HCT116 (cell line): ENCODE results near the gene CHCHD4. TPM values are rescaled to one million over a fixed set of nuclear protein-coding genes. Genes with fewer than 3 reads are reported as not detected.

ENCODE experiments used
- ATAC-seq: fragments of 200-7000 bp; cut with Tn5 transposase; 2 replicates; pipeline ENCODE4 v1.9.1; 2020; ENCODE audit warnings: mild to moderate bottlenecking, moderate library complexity
- BruUV-seq: library from RNA; stranded (reverse); fragments of 400-500 nt; replicated peaks from 2 replicates; lab custom pipeline; 2021; lab: Mats Ljungman, UMichigan
- CTCF ChIA-PET: fragments of 300-600 bp; sonication (Branson Sonifier 250); formaldehyde crosslinking; loops from one replicate; lab custom pipeline; 2021; ENCODE audit warnings: antibody characterized with exemption; lab: Charles Lee
- POLR2A ChIA-PET: fragments of 300-600, 350-600 bp; sonication (Branson Sonifier 250); formaldehyde crosslinking; loops from one replicate; lab custom pipeline; 2021; ENCODE audit warnings: antibody characterized with exemption; lab: Charles Lee
- RAD21 ChIA-PET, 2 experiments: fragments of 300-600 bp; sonication (Branson Sonifier 250); formaldehyde crosslinking; loops; one replicate each; lab custom pipeline; 2023; ENCODE audit warnings: low total read pairs in 2 of 2; ENCODE audit not compliant: uncharacterized antibody in 2 of 2, unreplicated experiment in 2 of 2, low non-redundant PET in 1 of 2; lab: Charles Lee
- DNase-seq: peaks from one replicate; pipeline ENCODE4 v3.0.0-alpha.2; 2010; ENCODE audit warnings: low read depth, low spot score
- H2AFZ ChIP-seq: fragments of 200-600 bp; shearing (Covaris generic), sonication (generic); 2 replicates; pipeline ENCODE4 v1.6.1; 2017; ENCODE audit warnings: low read depth, mixed run types, mixed read lengths, antibody characterized with exemption, low read length; ENCODE audit not compliant: poor library complexity, severe bottlenecking
- H3K27ac ChIP-seq: 2 replicates; pipeline ENCODE4 v1.5.1; 2012; ENCODE audit warnings: low read depth, low read length
- H3K27me3 ChIP-seq: fragments of 200-600 bp; sonication (generic); 2 replicates; pipeline ENCODE4 v1.6.1; 2016; ENCODE audit warnings: mixed run types, low read length, mixed read lengths; ENCODE audit not compliant: insufficient read depth
- H3K36me3 ChIP-seq, 2 experiments: fragments of 200-500 bp in 1 of 2; fragments of 200-600 bp in 1 of 2; sonication (Bioruptor generic) in 1 of 2; sonication (generic) in 1 of 2; 2 replicates each; pipeline versions ENCODE4 v1.5.1 to v1.6.1; 2014 to 2016; ENCODE audit warnings: low read length in 2 of 2, inconsistent platforms in 1 of 2, mixed read lengths in 1 of 2, mixed run types in 1 of 2; ENCODE audit not compliant: insufficient read depth in 2 of 2, control insufficient read depth in 1 of 2
- H3K4me1 ChIP-seq, 2 experiments: fragments of 200-600 bp in 1 of 2; sonication (generic) in 1 of 2; 2 replicates each; pipeline versions ENCODE4 v1.5.1 to v1.6.1; 2012 to 2017; ENCODE audit warnings: low read length in 2 of 2, inconsistent platforms in 1 of 2, mild to moderate bottlenecking in 1 of 2, mixed read lengths in 1 of 2, mixed run types in 1 of 2, moderate library complexity in 1 of 2; ENCODE audit not compliant: insufficient read depth in 2 of 2, control insufficient read depth in 1 of 2
- H3K4me2 ChIP-seq: fragments of 200-600 bp; sonication (generic); 2 replicates; pipeline ENCODE4 v1.6.1; 2017; ENCODE audit warnings: mixed run types, low read length, mixed read lengths
- H3K4me3 ChIP-seq, 2 experiments: fragments of 200-600 bp in 1 of 2; sonication (generic) in 1 of 2; replicated peaks in 1 of 2; 2 replicates each; pipeline ENCODE4 v1.5.1; 2011 to 2016; ENCODE audit warnings: low read length in 2 of 2, control low read depth in 1 of 2, low read depth in 1 of 2, mild to moderate bottlenecking in 1 of 2, mixed read lengths in 1 of 2, mixed run types in 1 of 2
- H3K79me2 ChIP-seq: fragments of 200-600 bp; sonication (generic); 2 replicates; pipeline ENCODE4 v1.6.1; 2017; ENCODE audit warnings: mild to moderate bottlenecking, mixed run types, low read length, moderate library complexity, mixed read lengths; ENCODE audit not compliant: insufficient read depth
- H3K9ac ChIP-seq: fragments of 200-600 bp; sonication (generic); 2 replicates; pipeline ENCODE4 v1.6.1; 2016; ENCODE audit warnings: low read length, mixed read lengths
- H3K9me2 ChIP-seq: fragments of 200-600 bp; sonication (generic), shearing (Covaris generic); 2 replicates; pipeline ENCODE4 v1.6.1; 2017; ENCODE audit warnings: mixed run types, mild to moderate bottlenecking, moderate library complexity; ENCODE audit not compliant: insufficient read depth
- H3K9me3 ChIP-seq, 2 experiments: fragments of 200-500 bp in 1 of 2; fragments of 200-600 bp in 1 of 2; sonication (Bioruptor generic) in 1 of 2; sonication (generic) in 1 of 2; 2 replicates each; pipeline ENCODE4 v1.6.1; 2014 to 2017; ENCODE audit warnings: low read length in 2 of 2, mixed read lengths in 2 of 2, inconsistent platforms in 1 of 2, low read depth in 1 of 2, mild to moderate bottlenecking in 1 of 2, mixed run types in 1 of 2, moderate library complexity in 1 of 2; ENCODE audit not compliant: control insufficient read depth in 1 of 2, insufficient read depth in 1 of 2
- H4K20me1 ChIP-seq: fragments of 200-600 bp; sonication (generic), shearing (Covaris generic); 2 replicates; pipeline ENCODE4 v1.6.1; 2017; ENCODE audit warnings: mixed run types, mild to moderate bottlenecking, moderate library complexity; ENCODE audit not compliant: insufficient read depth
- CBX3 ChIP-seq: IDR thresholded peaks from 2 replicates; pipeline ENCODE4 v1.6.1; 2012; ENCODE audit warnings: low read depth
- CTCF ChIP-seq, 3 experiments: fragments of 200-600 bp in 1 of 3; sonication (generic) in 1 of 3; IDR thresholded peaks in 2 of 3; conservative IDR thresholded peaks in 1 of 3; 2 replicates each; pipeline ENCODE4 v1.5.1; 2012 to 2017; ENCODE audit warnings: low read depth in 2 of 3, low read length in 2 of 3, antibody characterized with exemption in 1 of 3, borderline replicate concordance in 1 of 3, control low read depth in 1 of 3, mild to moderate bottlenecking in 1 of 3, mixed read lengths in 1 of 3, mixed run types in 1 of 3, moderate library complexity in 1 of 3; ENCODE audit not compliant: insufficient read depth in 1 of 3
- EZH2phosphoT487 ChIP-seq: fragments of 200-600 bp; IDR thresholded peaks from 2 replicates; pipeline ENCODE4 v1.6.1; 2018; ENCODE audit warnings: antibody characterized with exemption, borderline replicate concordance
- FOSL1 ChIP-seq: IDR thresholded peaks from 2 replicates; pipeline ENCODE4 v1.6.1; 2012; ENCODE audit warnings: low read depth
- JUND ChIP-seq: IDR thresholded peaks from 2 replicates; pipeline ENCODE4 v1.6.1; 2012
- POLR2A ChIP-seq: IDR thresholded peaks from 2 replicates; pipeline ENCODE4 v1.7.0; 2011; ENCODE audit warnings: borderline replicate concordance; ENCODE audit not compliant: insufficient read depth, insufficient read length; ENCODE audit errors: extremely low read depth
- SP1 ChIP-seq: IDR thresholded peaks from 2 replicates; pipeline ENCODE4 v1.6.1; 2012; ENCODE audit warnings: low read depth
- SRF ChIP-seq: IDR thresholded peaks from 2 replicates; pipeline ENCODE4 v1.6.1; 2012; ENCODE audit warnings: low read depth
- TCF7L2 ChIP-seq: IDR thresholded peaks from 2 replicates; pipeline ENCODE4 v1.7.0; 2011; ENCODE audit warnings: borderline replicate concordance, inconsistent platforms; ENCODE audit not compliant: insufficient read depth, insufficient read length; ENCODE audit errors: extremely low read depth
- YY1 ChIP-seq: IDR thresholded peaks from 2 replicates; pipeline ENCODE4 v1.6.1; 2011; ENCODE audit warnings: low read length, low read depth, moderate library complexity, mild to moderate bottlenecking; ENCODE audit not compliant: insufficient replicate concordance; ENCODE audit errors: extremely low read depth
- ZFX ChIP-seq: fragments of 450-650 bp; IDR thresholded peaks from 2 replicates; pipeline ENCODE4 v1.6.1; 2017
- ZNF274 ChIP-seq: fragments of 200-500 bp; sonication (Bioruptor generic); IDR thresholded peaks from 2 replicates; pipeline ENCODE4 v1.6.1; 2014; ENCODE audit warnings: mild to moderate bottlenecking, low read depth, low read length, inconsistent platforms
- intact Hi-C: fragments of 100-400 bp; cut with micrococcal nuclease; formaldehyde crosslinking; loops from 2 replicates; pipeline ENCODE4 v1.10.0; 2022
- total RNA-seq: library from RNA; stranded (reverse); gene quantifications from one replicate; pipeline ENCODE4 v1.2.1, GENCODE V29; 2021; ENCODE audit not compliant: unreplicated experiment

The CHCHD4 gene
- total RNA-seq, 1 experiment from 2014 or later: 24.6 TPM

DNA sequence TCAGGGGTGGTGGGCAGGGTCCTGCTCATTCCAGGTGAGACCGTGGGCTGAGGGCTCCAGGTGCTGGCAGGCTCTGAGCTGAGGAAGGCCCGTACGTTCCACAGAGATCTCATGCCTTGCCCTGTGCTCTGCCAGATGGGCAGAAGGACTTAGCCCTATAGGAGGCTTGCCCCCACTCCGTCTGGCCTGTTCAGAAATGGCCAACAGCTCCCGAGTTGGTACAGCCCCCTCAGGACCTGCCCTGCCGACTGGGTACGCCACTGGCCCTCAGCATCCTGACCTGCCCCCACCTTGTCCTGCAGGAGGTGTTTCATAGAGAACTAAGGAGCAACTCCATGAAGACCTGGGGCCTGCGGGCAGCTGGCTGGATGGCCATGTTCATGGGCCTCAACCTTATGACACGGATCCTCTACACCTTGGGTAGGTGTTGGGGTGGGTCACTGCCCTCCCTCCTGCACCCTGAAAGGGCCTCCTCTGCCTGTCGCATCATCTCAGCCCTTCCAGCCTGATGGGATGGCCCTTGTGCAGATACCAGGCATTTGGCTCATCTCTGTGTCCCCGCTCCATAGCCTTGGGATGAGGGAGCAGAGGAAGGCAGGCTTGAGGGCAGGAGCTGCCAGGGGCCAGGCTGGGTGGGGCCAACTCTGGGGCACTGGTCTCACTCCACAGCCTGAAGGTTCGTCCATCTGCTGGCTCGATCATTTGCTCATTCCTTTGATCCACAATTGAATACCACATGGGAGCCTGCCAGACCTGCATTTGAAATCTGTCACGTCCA, 14.4 kb upstream of the CHCHD4 start:
- BruUV-seq: no TSS peak

More for the DNA sequence above, 14.4 kb upstream of the CHCHD4 start:
- TF ChIP-seq FOSL1 (no peak), CBX3 (no peak), ZFX (no peak), POLR2A (no peak), TCF7L2 (no peak), EZH2phosphoT487 (no peak), YY1 (no peak), CTCF (IDR thresholded peaks at IDR 0.05 in 2 of 3, conservative IDR thresholded peaks at IDR 0.05 in 1 of 3; ENCODE audit: borderline replicate concordance in 1 of 3, insufficient read depth in 1 of 3, low read depth in 2 of 3, low read length in 2 of 3) (no peak), SRF (no peak), JUND (no peak), SP1 (no peak), ZNF274 (no peak)
- Histone ChIP-seq H4K20me1 (peaks cover 3% of the 10 kb centered on the region; the same call in 1 of the 2 replicates), H3K4me2 (no peak overlapping the region), H3K4me3 (no peak overlapping the region), H3K9me2 (no peaks in the 10 kb centered on the region), H3K9me3 (no peaks in the 10 kb centered on the region), H3K27me3 (no peaks in the 10 kb centered on the region), H2AFZ (no peak overlapping the region), H3K9ac (no peak overlapping the region), H3K4me1 (peaks cover 15 to 28% of the 10 kb centered on the region in 2 experiments), H3K79me2 (no peaks in the 10 kb centered on the region), H3K36me3 (peaks cover 2 to 22% of the 10 kb centered on the region in 2 experiments; a peak in 1 of 4 replicates), H3K27ac (no peak overlapping the region)
- POLR2A ChIA-PET: no interaction called here
- ATAC-seq (no peak), DNase-seq (no peak)
- RAD21 ChIA-PET: no interaction called here
- intact Hi-C loops: no loop called here
- CTCF ChIA-PET: interaction anchor here (0.8 kb wide), 1 partner anchor 14 kb away, joined by 3 read pairs; no protein-coding TSS in a partner anchor
